Measurements from ENCODE around the gene SYN1.

SYN1 gene

GRCh38 chrX:47595716-47596251, 23.9 kb downstream of the SYN1 start:
- no peak for DNase-seq (ENCODE audit: low read depth)

GRCh38 chrX:47593522-47593921, 26.1 kb downstream of the SYN1 start:
- DNase-seq (ENCODE audit: low read depth) = no peak

GRCh38 chrX:47590984-47591383, 28.7 kb downstream of the SYN1 start:
- DNase-seq (ENCODE audit: low read depth) = no peak

GRCh38 chrX:47587906-47588735, 31.5 kb downstream of the SYN1 start:
- no peak for DNase-seq (ENCODE audit: low read depth)

- no peak for DNase-seq (ENCODE audit: low read depth)
Observed at GRCh38 chrX:47587091-47587891, 32.4 kb downstream of the SYN1 start.

GRCh38 chrX:47586043-47586787, 33.4 kb downstream of the SYN1 start:
- no peak for DNase-seq (ENCODE audit: low read depth)

- no peak for DNase-seq (ENCODE audit: low read depth)
Observed at GRCh38 chrX:47585273-47585672, 34.4 kb downstream of the SYN1 start.

GRCh38 chrX:47584714-47585113, 34.9 kb downstream of the SYN1 start:
- no peak for DNase-seq (ENCODE audit: low read depth)

GRCh38 chrX:47583240-47583861, 36.3 kb downstream of the SYN1 start:
- no peak for DNase-seq (ENCODE audit: low read depth)

- DNase-seq (ENCODE audit: low read depth) = peak; percentile 73
Observed at GRCh38 chrX:47581731-47582647, 37.7 kb downstream of the SYN1 start, which contains the start of gene TIMP1. Gene TIMP1 (plus strand): TSS chrX:47582436. CDS start chrX:47583416, 980 bp downstream.

- DNase-seq (ENCODE audit: low read depth) = no peak
Observed at GRCh38 chrX:47579537-47579936, 40.1 kb downstream of the SYN1 start.

GRCh38 chrX:47578692-47579091, 41.0 kb downstream of the SYN1 start:
- no peak for DNase-seq (ENCODE audit: low read depth)

- DNase-seq (ENCODE audit: low read depth) = no peak
Observed at GRCh38 chrX:47577901-47578300, 41.8 kb downstream of the SYN1 start.

GRCh38 chrX:47577424-47577823, 42.2 kb downstream of the SYN1 start:
- DNase-seq (ENCODE audit: low read depth) = no peak

GRCh38 chrX:47576021-47576898, 43.4 kb downstream of the SYN1 start:
- DNase-seq (ENCODE audit: low read depth) = no peak

- no peak for DNase-seq (ENCODE audit: low read depth)
Observed at GRCh38 chrX:47574547-47575301, 44.9 kb downstream of the SYN1 start.

GRCh38 chrX:47574076-47574546, 45.5 kb downstream of the SYN1 start:
- DNase-seq (ENCODE audit: low read depth) = no peak

- DNase-seq (ENCODE audit: low read depth) = no peak
Observed at GRCh38 chrX:47573341-47574075, 46.1 kb downstream of the SYN1 start.
